GM21576 (cell line): ENCODE results near the gene BAG2.
A peak's percentile ranks its signal among the peaks of the same experiment; 100 is the strongest.

Experiments used
- ATAC-seq: cut with Tn5 transposase; IDR thresholded peaks from one replicate; pipeline ENCODE4 v1.9.1; 2021; ENCODE audit warnings: mild to moderate bottlenecking, moderate library complexity; ENCODE audit not compliant: unreplicated experiment

The BAG2 gene

DNA sequence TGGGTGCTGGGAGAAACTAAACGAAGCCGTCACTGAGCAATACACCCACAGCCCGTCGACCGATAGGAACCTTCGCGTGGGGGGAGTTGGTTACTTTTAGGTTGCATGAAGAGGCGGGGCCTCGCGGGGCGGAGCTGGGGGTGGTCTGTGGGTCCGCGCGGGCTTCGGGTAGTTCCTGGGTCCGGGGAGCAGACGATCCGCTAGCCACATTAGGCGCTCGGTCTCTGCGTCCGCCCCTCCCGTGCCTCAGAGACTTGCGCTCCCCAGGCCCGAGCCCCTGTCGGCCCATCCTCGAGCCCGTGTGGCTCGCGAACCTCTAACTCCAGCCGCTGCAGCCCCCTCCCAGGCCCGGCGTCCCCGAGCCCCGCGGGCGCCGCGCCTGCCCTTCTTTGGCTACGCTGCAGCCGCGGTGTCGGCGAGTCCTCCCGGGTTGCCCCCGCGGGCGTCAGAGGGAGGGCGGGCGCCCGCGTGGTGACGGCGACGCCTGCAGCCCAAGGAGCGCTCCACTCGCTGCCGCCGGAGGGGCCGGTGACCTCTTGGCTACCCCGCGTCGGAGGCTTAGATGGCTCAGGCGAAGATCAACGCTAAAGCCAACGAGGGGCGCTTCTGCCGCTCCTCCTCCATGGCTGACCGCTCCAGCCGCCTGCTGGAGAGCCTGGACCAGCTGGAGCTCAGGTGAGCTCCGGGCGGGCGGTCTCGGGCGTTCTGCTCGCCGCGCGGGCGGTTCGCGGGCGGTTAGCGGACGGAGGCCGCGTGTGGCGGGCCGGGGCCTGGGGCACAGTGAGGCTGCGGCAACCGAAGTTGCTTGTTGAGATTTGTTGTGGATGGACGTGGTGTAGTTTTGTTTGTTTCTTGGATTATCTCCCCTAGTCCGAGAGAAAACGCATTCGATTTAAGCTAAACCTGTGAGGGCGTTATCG, at the start of gene BAG2:
Gene BAG2 (plus strand): TSS at position 191 of the 920 bp plus-strand sequence. CDS start 372 bp downstream, at position 563.
- ATAC-seq = peak; percentile 87

DNA sequence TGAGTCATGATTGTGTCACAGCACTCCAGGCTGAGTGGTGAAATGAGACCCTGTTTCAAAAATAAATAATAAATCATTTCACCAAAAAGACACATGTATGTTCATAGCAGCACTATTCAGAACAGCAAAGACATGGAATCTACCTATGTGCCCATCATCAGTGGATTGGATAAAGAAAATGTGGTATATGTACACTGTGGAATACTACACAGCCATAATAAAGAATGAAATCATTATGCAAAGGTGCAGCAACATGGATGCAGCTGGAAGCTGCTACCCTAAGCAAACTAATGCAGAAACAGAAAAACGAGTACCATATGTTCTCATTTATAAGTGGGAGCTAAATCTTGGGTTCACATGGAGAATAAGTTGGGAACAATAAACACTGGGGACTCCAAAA, 49.0 kb upstream of the BAG2 start:
- no peak for ATAC-seq

DNA sequence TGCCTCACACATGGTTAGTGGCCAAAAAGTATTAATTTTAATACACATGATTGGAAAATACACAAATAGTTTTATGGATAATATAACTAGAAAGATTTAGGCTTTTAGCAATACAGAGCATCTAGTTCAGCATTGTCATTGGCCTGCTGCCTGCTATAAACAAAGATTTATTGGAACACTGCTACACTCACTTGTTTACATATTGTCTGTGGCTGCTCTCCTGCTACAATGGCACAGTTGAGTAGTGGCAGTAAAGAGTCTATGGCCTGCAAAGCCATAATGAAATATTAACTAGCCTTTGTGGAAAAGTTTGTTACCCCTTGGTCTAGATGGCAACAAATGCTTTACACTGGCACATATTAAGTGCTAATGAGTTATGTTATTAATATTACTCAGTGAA, 44.4 kb upstream of the BAG2 start:
- no peak for ATAC-seq

DNA sequence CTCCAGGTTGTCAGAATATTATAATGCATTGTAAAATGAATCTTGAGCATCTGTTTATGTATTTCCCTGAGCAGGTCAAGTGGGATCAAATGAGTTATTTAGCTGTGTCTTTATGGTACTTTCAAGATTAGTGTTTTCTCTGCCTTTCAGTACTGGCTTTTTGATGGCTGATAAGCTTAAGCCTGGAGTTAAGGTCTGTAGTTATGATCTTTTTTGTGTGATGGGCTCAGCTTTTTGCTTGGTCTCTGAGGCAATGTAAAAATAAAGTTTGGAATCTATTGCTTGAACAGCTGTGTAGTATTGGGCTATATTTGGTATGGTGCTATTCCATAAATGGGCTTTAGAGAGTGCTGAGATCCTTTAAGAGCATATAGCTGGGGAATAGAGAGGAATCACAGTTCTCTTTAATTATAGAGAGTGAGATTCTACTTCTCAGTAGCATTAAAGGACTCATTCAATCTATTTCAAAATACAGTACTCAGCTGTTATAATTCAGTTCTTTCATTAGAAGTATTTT, 41.4 kb upstream of the BAG2 start:
- no peak for ATAC-seq

DNA sequence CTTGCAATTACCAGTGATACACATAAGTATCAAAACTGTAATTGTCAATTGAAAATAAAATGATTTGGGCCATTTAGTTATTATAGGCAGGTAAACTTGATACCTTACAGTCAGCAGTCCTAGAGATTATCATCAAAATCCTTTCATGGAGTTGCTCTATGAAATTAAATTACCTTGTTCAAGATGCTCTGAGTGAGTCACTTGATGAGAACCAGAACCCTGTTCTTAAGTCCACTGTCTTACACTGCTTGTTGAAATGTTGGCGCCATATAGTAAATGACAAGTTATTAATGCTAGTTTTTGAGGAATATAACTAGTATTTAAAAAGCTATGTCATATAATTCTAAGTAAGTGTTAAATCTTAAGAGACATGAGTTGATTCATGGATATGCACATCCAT, 37.2 kb upstream of the BAG2 start:
- no peak for ATAC-seq

DNA sequence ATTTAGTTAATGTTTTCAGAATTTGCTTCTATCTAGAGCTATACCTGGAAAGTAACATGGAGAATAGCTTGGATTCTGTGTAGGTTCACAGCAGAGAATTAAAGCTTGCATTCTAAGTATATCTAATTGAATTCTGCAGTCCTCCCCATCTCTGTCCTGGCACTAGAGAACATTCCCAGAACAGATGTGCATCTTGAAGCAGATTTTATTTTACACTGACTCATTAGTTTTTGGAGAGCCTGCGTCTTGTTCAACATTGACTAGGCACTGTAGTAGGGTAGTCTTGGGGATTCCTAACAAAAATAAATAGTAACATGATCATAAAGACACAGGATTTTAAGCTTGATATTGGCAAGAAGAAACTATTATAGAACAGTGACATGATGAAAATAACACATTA, 36.2 kb upstream of the BAG2 start:
- ATAC-seq = no peak

DNA sequence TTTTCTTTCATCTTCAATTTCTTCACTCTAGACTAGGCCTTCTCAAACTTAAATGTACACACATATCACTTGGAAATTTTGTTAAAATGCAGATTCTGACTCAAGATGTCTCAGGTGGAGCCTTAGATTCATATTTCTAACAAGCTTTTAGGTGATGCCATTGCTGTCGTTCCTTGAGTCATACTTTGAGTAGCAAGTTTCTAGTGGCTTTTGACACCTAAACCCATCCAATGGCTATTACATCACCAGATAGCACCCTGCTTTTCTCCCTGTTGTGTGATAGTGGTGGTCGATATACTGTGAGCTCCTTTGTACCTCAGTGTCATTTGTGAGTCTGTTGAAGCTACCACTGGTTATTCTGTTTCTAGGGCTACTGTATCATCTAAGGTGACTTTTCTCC, 34.8 kb upstream of the BAG2 start:
- no peak for ATAC-seq

DNA sequence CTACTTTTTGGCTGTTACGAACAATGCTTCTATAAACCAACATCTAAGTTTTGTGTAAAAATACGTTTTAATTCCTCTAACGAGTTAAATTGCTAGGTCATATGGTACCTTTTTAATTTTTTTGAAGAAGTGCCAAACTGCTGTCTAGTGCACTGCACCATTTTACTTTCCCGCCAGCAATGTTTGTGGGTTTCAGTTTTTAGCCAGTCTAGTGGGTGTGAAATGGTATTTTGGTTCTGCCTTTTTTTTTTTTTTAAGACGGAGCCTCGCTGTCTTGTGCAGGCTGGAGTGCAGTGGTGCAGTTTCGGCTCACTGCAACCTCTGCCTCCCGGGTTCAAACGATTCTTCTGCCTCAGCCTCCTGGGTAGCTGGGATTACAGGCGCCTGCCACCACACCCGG, 34.1 kb upstream of the BAG2 start:
- ATAC-seq = no peak

DNA sequence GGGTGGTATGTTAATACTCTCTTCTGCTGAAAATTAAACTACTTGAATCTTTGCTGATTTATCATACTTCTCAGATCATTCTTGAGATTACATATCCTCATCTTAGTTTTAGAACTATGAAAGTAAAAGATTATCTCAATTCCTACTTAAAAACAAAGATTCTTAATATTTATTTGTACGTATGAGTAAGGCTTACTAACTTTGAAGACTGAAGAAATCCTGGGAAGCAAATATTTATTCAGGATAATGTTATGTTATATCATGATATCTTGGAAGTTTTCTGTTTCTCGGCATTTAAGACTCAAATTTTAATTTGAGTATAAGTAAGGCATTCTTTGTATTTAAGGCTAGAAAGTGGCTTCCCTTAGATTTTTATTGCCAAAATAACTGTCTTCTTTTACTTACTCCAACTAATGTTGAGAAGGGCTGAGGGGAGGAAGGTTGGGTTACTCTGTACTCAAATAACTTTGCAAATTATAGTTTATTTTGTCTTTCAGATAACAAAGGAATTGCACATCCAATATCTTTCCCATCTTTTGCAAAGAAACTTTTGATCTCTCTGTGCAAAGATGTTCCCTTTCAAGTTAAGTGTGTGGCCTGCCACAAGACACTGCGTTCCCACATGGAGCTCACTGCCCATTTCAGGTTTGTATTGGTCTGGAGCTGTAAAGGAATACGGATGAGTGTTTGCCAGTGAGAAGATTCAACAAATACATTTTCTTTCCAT, 30.5 kb upstream of the BAG2 start:
- no peak for ATAC-seq

DNA sequence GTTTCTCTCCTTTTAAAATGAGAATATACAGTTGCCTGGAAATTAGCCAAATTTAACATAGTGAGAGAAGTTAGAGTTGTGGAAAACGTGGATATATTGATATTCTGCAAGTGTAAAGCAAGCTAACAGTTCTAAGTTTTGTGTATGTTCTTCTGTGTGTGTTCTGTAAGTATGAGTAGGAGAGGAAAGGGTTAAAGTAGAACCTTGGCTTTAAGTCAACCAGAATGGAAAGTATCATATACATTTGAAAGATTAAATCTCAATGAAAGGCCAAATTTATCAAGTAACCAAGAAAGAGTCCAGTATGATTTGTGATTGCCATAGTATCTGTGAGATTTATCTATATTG, 30.0 kb upstream of the BAG2 start:
- ATAC-seq = no peak

DNA sequence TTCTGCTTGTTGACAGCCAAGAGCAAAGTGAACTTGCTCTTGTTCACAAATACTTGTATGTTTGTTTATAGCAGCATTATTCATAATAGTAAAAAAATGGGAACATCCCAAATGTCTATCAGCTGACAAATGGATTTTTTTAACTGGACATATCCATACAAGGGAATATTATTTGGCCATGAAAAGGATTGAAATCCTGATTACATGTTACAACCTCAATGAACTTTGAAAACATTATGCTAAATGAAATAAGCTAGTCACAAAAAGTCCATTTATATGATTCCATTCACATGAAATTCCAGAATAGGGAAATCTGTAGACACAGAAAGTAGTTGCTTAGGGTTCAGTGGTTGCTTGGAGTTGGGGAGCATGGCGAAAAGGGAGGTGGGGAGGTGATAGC, 28.4 kb upstream of the BAG2 start:
- no peak for ATAC-seq

DNA sequence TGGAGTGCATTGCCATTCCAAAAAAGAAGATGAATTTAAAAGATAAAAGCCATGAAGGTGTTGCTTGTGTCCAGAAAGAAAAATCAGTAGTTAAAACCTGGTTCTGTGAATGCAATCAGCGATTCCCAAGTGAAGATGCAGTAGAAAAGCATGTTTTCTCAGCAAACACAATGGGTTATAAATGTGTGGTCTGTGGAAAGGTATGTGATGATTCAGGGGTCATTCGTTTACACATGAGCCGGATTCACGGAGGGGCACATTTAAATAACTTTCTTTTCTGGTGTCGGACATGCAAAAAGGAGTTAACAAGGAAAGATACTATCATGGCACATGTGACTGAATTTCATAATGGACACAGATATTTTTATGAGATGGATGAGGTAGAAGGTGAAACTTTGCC, 24.7 kb upstream of the BAG2 start:
- ATAC-seq = no peak

DNA sequence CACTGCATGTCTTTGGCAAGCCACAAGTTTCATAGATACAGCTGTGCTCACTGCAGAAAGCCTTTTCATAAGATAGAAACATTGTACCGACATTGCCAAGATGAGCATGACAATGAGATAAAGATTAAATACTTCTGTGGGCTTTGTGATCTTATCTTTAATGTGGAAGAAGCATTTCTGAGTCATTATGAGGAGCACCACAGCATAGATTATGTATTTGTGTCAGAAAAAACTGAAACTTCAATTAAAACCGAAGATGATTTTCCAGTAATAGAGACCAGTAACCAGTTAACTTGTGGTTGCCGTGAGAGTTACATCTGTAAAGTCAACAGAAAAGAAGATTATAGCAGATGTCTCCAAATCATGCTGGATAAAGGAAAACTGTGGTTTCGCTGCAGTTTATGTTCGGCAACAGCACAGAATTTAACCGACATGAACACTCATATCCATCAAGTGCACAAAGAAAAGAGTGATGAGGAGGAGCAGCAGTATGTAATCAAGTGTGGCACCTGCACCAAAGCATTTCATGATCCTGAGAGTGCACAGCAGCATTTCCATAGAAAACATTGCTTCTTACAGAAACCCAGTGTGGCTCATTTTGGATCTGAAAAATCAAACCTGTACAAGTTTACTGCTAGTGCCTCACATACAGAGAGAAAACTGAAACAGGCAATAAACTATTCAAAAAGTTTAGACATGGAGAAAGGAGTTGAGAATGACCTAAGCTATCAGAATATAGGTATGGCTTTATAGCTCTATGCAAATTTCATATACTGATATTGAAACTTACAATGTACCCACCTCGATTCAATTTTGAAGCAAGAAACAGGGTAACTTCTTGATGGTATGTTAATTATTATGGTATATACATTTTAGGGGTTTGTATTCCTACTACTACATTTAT, 23.9 kb upstream of the BAG2 start:
- no peak for ATAC-seq

DNA sequence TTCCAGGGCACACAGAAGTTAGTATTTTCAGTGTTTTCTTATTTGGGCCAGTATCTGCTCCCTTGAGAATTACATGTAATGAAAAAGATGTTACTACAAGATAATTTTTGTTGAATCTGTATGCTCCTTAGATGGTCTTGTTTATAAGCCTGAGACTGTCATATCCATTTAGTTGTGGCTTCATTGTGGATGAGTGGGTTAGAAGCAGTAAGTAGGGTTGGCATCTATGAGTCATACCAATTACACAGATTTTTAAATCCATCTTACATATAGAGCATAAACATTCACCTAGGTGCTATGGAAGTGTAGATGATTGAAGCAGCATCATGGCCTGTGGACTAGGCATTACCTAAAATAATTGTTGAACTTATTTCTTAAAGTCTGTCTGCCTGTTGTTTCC, 13.5 kb upstream of the BAG2 start:
- no peak for ATAC-seq

DNA sequence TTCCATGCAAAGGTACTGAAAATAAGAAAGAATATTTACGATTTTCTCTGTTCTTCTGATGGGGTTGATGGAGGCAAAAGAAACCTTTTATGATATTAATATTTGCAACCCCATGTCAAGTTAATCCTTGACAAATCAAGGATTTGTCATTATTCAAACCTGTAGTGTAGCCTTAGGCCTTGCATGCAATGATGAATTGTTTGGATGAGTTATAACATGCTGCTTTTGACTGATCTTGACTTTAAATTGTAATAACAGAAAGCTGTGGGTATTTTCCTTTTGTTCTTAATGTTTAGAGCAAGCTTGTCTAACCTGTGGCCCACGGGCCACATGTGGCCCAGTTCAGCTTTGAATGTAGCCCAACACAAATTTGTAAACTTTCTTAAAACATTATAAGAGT, 13.0 kb upstream of the BAG2 start:
- ATAC-seq = no peak

DNA sequence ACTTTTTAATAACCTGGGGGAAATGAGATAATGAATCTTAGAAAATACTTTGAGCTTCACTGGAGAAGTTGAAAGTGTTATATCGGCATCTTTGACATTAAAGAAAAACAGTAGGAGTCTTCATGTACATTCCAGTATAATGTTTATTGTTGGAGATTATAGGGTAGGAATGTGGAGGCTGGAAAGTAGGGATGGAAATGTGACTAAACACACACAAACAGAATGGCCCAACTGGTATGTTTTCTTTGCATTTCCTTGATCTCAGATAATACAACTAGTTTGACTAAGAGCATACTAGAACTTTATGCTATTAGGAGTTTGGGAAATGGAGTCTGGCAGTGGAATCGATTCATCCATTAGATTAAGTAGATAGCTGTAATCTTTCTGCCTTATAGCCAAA, 10.1 kb upstream of the BAG2 start:
- ATAC-seq = no peak

DNA sequence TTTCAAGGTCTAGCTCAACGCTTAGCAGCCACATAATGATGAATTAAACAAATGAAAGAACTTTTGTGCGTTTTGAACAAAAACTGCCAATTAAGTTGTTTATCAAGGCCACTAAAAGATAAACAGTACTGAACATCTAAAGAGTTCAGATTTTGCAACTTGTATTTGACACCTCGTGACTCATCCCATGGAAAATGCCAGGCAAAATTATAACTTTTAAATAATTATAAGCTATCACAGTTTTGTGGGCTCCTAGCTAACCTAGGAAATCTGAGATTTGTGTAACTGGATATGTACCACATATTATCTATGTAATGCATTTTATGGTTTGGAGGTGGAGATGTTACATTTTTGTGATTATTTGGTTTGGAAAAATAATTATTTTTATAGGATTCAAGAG, 9.6 kb upstream of the BAG2 start:
- ATAC-seq = no peak

DNA sequence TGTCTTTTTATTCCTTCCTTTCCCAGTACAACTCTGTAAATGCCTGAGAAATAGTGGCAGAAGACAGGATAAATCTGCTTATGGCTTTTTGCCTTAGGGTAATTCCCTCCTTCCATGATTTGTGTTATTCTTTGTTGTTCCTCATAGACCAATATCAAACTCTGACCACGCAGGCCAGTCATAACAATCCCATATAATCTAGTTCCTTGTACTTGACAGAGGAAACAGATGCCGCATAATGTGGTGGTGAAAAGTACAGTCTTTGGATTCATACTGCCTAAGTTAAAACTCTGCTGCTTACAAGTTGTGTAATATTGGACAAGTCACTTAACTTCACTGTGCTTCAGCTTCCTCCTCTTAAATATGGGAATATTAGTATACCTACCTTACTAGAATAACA, 8.2 kb upstream of the BAG2 start:
- ATAC-seq = no peak

DNA sequence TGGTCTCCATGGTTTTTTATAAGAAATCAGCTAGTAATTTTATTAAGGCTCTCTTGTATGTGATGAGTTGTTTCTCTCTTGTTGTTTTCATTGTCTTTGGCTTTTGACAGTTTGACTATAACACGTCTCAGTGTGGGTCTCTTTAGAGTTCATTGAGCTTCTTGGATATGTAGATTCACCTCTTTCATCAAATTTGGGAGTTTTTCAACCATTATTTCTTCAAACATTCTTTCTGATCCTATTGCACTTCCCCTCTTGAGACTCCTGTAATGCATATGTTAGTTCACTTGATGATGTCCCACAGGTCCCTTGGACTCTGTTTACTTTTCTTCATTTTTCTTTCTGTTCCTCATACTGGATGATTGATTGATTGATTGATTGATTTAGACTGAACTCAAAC, 7.0 kb upstream of the BAG2 start:
- ATAC-seq = no peak

DNA sequence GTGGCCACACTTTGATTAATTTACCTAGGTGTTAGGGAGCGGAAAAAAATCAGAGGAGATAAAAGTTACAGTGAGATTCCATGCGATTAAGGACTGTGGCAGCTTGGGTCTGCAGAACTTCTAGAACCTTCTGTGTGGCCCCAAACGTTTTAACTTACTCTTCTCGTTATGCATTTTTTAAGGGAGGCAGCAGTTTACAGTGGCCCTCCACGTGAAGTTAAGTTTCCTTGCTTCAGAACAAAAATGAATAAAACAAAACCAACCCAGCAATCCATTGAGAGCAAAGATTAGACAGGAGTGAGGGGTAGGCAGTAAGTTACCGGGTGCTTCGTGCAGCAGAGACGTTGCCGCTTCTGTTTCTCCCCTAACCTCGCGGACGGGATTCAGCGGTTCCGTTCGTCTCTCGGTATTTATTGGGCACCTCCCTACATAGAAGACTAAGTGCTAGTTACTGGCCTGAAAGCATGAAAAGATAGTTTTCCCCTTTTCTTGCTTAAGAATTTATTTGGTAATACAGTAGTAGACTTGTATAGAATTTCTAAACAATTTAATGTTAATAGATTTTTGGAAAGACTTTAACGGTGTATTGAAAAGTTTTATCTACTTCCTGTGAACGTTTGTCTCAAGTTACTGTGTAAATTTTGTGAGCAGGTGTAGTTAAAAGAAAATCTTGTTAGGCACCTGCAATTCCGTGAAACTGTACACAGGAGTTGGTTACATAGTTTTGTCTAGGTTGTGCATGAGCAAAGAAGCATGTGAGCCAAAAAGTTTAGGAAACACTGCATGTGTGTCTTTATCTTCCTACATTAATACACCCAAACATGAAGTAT, 1.1 kb downstream of the BAG2 start:
- no peak for ATAC-seq
